Smooth muscle cell (in vitro differentiated cells): Measurements from ENCODE around the gene GRID2IP. TPM values are rescaled to one million over a fixed set of nuclear protein-coding genes. Genes with fewer than 3 reads are reported as not detected.

ENCODE experiments used
- DNase-seq: peaks from one replicate; lab custom pipeline; 2025; ENCODE audit not compliant: unreplicated experiment; lab: John Stamatoyannopoulos, UW
- H2AFZ ChIP-seq: fragments of 200-600 bp; sonication (generic); 2 replicates; pipeline ENCODE4 v1.6.0; 2016; ENCODE audit warnings: antibody characterized with exemption, low read depth, mild to moderate bottlenecking
- H3F3A ChIP-seq: fragments of 200-600 bp; sonication (generic); 2 replicates; pipeline ENCODE4 v1.6.0; 2017; ENCODE audit warnings: antibody characterized with exemption, low read depth
- H3K27ac ChIP-seq: fragments of 200-600 bp; sonication (generic); 2 replicates; pipeline ENCODE4 v1.5.1; 2016; ENCODE audit warnings: low read depth, mild to moderate bottlenecking
- H3K27me3 ChIP-seq: fragments of 200-600 bp; sonication (generic); 2 replicates; pipeline ENCODE4 v1.6.1; 2016; ENCODE audit warnings: low read depth, mild to moderate bottlenecking
- H3K36me3 ChIP-seq: fragments of 200-600 bp; sonication (generic); 2 replicates; pipeline ENCODE4 v1.5.1; 2016; ENCODE audit warnings: low read depth
- H3K4me1 ChIP-seq: fragments of 200-600 bp; sonication (generic); 2 replicates; pipeline ENCODE4 v1.5.1; 2016; ENCODE audit warnings: low read depth
- H3K4me2 ChIP-seq: fragments of 200-600 bp; sonication (generic); 2 replicates; pipeline ENCODE4 v1.6.0; 2016; ENCODE audit warnings: mild to moderate bottlenecking
- H3K4me3 ChIP-seq: fragments of 200-600 bp; sonication (generic); 2 replicates; pipeline ENCODE4 v1.5.1; 2016; ENCODE audit warnings: mild to moderate bottlenecking
- H3K79me2 ChIP-seq: fragments of 200-600 bp; sonication (generic); 2 replicates; pipeline ENCODE4 v1.6.0; 2016; ENCODE audit warnings: low read depth, mild to moderate bottlenecking
- H3K9ac ChIP-seq: fragments of 200-600 bp; sonication (generic); 2 replicates; pipeline ENCODE4 v1.6.0; 2016; ENCODE audit warnings: low read depth
- H3K9me3 ChIP-seq: fragments of 200-600 bp; sonication (generic); replicated peaks from 2 replicates; pipeline ENCODE4 v1.5.1; 2016; ENCODE audit warnings: low read depth
- H4K20me1 ChIP-seq: fragments of 200-600 bp; sonication (generic); 2 replicates; pipeline ENCODE4 v1.6.0; 2016; ENCODE audit warnings: low read depth
- CTCF ChIP-seq: fragments of 200-600 bp; sonication (generic); IDR thresholded peaks from 2 replicates; pipeline ENCODE4 v1.5.1; 2017; ENCODE audit warnings: borderline replicate concordance, mild to moderate bottlenecking, antibody characterized with exemption; ENCODE audit not compliant: insufficient read depth, poor library complexity, severe bottlenecking
- WGBS: methylation state at CpG from one replicate; pipeline ENCODE4 v1.1.7; 2016; ENCODE audit warnings: low lambda C conversion rate; 5-methylcytosine and 5-hydroxymethylcytosine counted together
- polyA plus RNA-seq: library from polyadenylated mRNA; unstranded; fragments of >200 nt; fragmentation: Nextera tagmentation; extraction: Ambion mirVana; gene quantifications from 2 replicates; pipeline ENCODE4 v1.2.1, GENCODE V29; 2016
- total RNA-seq: library from RNA; depleted of rRNA; stranded (reverse); fragments of >200 nt; gene quantifications from 2 replicates; pipeline ENCODE4 v1.2.3, GENCODE V29; 2014

Gene GRID2IP
- total and polyA plus RNA-seq, 2 experiments from 2014 or later: not detected

DNA sequence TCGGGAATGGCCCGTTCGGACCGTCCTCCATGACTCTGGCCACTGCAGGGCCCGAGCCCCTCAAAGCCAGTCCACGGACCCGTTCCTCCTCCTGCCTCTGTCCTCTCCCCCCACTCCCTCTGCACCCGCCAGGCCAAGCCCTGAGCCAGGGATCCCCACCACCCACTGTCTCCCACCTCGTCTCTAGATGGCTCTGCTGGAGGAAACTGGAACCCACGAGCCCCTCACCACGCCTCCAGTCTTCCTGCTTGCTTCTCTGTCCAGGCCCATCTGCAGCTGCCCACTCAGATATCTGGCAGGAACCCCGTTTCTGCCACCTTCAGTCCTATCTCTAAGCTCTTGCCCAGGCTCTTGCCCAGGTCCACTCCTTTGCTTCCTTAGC lies 24.3 kb downstream of the GRID2IP start:
- H3K27me3 ChIP-seq: peaks cover 39% of the 10 kb centered on the region
- no peaks in the 10 kb centered on the region for H3K9me3 ChIP-seq
- TF ChIP-seq CTCF: no peak
- H3K4me2 ChIP-seq: peak overlapping the region; percentile 88
- no peaks in the 10 kb centered on the region for H3K79me2 ChIP-seq
- 46% methylated on average over 12 of the region's 12 CpGs for WGBS
- H3K9ac ChIP-seq: no peak overlapping the region
- DNase-seq: no peak
- peak overlapping the region; percentile 38 for H3K4me3 ChIP-seq
- H3K36me3 ChIP-seq: no peaks in the 10 kb centered on the region
- no peaks in the 10 kb centered on the region for H3F3A ChIP-seq
- H3K4me1 ChIP-seq: no peaks in the 10 kb centered on the region
- no peaks in the 10 kb centered on the region for H4K20me1 ChIP-seq
- H3K27ac ChIP-seq: no peak overlapping the region
- H2AFZ ChIP-seq: peak overlapping the region; percentile 85

DNA sequence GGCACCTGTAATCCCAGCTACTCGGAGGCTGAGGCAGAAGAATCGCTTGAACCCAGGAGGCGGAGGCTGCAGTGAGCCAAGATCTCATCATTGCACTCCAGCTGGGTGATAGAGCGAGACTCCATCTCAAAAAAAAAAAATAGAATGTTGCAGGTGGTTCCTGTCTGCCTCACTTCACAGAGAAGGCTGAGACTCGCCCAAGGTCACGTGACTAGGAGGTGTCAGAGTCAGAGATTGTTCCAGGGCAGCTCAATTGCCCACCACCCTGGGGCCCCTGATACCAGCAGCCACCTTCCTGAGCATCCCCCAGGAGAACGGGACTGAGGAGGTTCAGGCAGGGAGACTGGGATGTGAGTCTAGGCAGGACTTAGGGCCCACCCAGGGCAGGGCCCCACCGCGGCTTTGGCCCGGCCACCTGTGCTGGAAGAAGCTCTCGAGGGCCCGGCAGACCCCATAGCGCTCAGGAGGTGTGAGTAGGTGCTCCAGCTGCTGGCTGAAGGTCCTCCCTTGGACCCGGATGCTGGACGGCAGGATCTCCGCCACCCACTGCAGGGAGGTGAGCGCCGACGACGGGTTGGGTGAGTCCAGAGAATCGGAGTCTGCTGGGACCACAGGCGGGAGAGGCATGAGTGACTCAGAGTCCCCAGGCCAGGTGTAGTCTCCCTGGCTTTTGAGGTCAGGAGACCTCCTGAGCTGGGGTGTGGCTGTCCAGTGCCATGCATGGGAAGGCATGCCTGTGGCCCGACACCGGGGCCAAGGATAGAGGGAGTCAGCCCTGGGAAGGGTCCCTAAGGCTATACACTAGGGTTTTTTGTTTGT lies 30.9 kb downstream of the GRID2IP start:
- Histone ChIP-seq H3K27me3 (no peaks in the 10 kb centered on the region), H3K4me1 (no peaks in the 10 kb centered on the region), H3K4me2 (no peak overlapping the region), H3K9ac (no peak overlapping the region), H3K36me3 (no peaks in the 10 kb centered on the region), H3K9me3 (no peaks in the 10 kb centered on the region), H2AFZ (no peak overlapping the region), H3K4me3 (no peak overlapping the region), H3K27ac (no peak overlapping the region), H3F3A (no peaks in the 10 kb centered on the region), H4K20me1 (no peaks in the 10 kb centered on the region), H3K79me2 (no peaks in the 10 kb centered on the region)
- 91% methylated on average over 24 of the region's 24 CpGs for WGBS
- DNase-seq: no peak
- no peak for TF ChIP-seq CTCF

DNA sequence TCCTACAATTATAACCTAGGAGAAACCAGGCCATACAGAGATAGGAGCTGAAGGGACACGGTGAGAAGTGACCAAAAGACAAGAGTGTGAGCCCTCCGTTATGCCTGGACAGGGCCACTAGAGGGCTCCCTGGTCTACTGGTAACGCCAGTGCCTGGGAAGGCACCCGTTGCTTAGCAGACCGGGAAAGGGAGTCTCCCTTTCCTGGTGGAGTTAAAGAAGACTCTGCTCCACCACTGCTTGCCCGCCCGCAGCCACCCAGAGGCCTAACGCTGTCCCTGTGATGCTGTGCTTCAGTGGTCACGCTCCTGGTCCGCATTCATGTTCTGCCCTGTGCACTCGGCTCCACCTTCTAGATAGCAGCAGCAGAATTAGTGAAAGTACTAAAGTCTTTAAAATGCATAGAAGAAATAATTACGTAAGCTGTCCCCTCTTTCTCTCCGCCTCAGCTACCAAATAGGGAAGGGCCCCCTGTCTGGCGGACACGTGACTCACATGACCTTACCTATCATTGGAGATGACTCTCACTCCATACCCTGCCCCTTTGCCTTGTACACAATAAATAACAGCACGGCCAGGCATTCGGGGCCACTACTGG lies 34.8 kb downstream of the GRID2IP start:
- no peak overlapping the region for H3K27ac ChIP-seq
- H3K79me2 ChIP-seq: no peaks in the 10 kb centered on the region
- no peaks in the 10 kb centered on the region for H3K27me3 ChIP-seq
- H3K9me3 ChIP-seq: no peaks in the 10 kb centered on the region
- 28% methylated on average over 17 of the region's 17 CpGs for WGBS
- H3K9ac ChIP-seq: no peak overlapping the region
- peak; percentile 35 for DNase-seq
- TF ChIP-seq CTCF: peak; percentile 71
- H3K4me1 ChIP-seq: no peaks in the 10 kb centered on the region
- no peak overlapping the region for H2AFZ ChIP-seq
- H3K36me3 ChIP-seq: no peaks in the 10 kb centered on the region
- peak overlapping the region; percentile 20 for H3K4me3 ChIP-seq
- no peaks in the 10 kb centered on the region for H3F3A ChIP-seq
- peak overlapping the region; percentile 66 for H3K4me2 ChIP-seq
- no peaks in the 10 kb centered on the region for H4K20me1 ChIP-seq
